HepG2 (cell line): ENCODE results near the gene MPP7. TPM values are rescaled to one million over a fixed set of nuclear protein-coding genes. Genes with fewer than 3 reads are reported as not detected.

Experiments
- ATAC-seq: fragments of 200-7000 bp; cut with Tn5 transposase; 3 replicates; pipeline ENCODE4 v1.9.1; 2020; ENCODE audit warnings: mild to moderate bottlenecking, moderate library complexity
- BruUV-seq: library from RNA; stranded (reverse); fragments of 400-500 nt; replicated peaks from 2 replicates; lab custom pipeline; 2021; lab: Mats Ljungman, UMichigan
- CTCF ChIA-PET: fragments of 300-600 bp; formaldehyde crosslinking; extraction: SDS; loops from one replicate; lab custom pipeline; 2021; ENCODE audit warnings: low total read pairs, inconsistent platforms, low intra/inter-chr PET ratio; lab: Yijun Ruan, JAX
- POLR2A ChIA-PET: fragments of 350-600 bp; sonication (Branson Sonifier 250); formaldehyde crosslinking; loops from one replicate; lab custom pipeline; 2020; ENCODE audit warnings: antibody characterized with exemption, inconsistent platforms; lab: Yijun Ruan, JAX
- DNase-seq: peaks from one replicate; pipeline ENCODE4 v3.0.0-alpha.2; 2015; ENCODE audit warnings: low spot score
- FAIRE-seq: peaks from 3 replicates; lab custom pipeline; 2011; peaks lifted over from hg19 to GRCh38; lab: Jason Lieb, UNC
- H2AFZ ChIP-seq: one replicate; pipeline ENCODE4 v1.6.1; 2011; ENCODE audit warnings: low read length, inconsistent platforms
- H3K27ac ChIP-seq: fragments of 300-600 bp; 3 replicates; pipeline ENCODE4 v1.8.0; 2011; ENCODE audit warnings: mixed run types, mild to moderate bottlenecking, mixed read lengths, low read length, inconsistent platforms; ENCODE audit not compliant: insufficient read depth; ENCODE audit errors: extremely low read length
- H3K27me3 ChIP-seq, 2 experiments: fragments of 200-600 bp in 1 of 2; 2 replicates in 1 of 2; 3 replicates in 1 of 2; pipeline versions ENCODE4 v1.6.0 to v1.8.0; 2011; ENCODE audit warnings: low read length in 2 of 2, mild to moderate bottlenecking in 2 of 2, moderate library complexity in 2 of 2, inconsistent platforms in 1 of 2; ENCODE audit not compliant: insufficient read depth in 2 of 2, control insufficient read depth in 1 of 2
- H3K36me3 ChIP-seq, 2 experiments: fragments of 200-600 bp in 1 of 2; replicated peaks in 1 of 2; 2 replicates in 1 of 2; 3 replicates in 1 of 2; pipeline versions ENCODE4 v1.5.1 to v1.8.0; 2011; ENCODE audit warnings: low read length in 2 of 2, inconsistent platforms in 1 of 2; ENCODE audit not compliant: insufficient read depth in 2 of 2, control insufficient read depth in 1 of 2
- H3K4me1 ChIP-seq: 2 replicates; pipeline ENCODE4 v1.5.1; 2012; ENCODE audit warnings: low read length, inconsistent platforms; ENCODE audit not compliant: insufficient read depth
- H3K4me2 ChIP-seq: 2 replicates; pipeline ENCODE4 v1.6.0; 2011; ENCODE audit warnings: low read depth, low read length, inconsistent platforms
- H3K4me3 ChIP-seq, 3 experiments: fragments of 200-600 bp in 1 of 3; sonication (generic), shearing (Covaris generic) in 1 of 3; replicated peaks in 1 of 3; 2 replicates each; pipeline ENCODE4 v1.5.1; 2011 to 2016; ENCODE audit warnings: low read length in 3 of 3, inconsistent platforms in 2 of 3, low read depth in 2 of 3, mild to moderate bottlenecking in 2 of 3, control low read depth in 1 of 3, mixed read lengths in 1 of 3; ENCODE audit not compliant: insufficient read depth in 1 of 3
- H3K79me2 ChIP-seq: one replicate; pipeline ENCODE4 v1.6.1; 2011; ENCODE audit warnings: low read length, inconsistent platforms; ENCODE audit not compliant: insufficient read depth
- H3K9ac ChIP-seq: 2 replicates; pipeline ENCODE4 v1.6.0; 2011; ENCODE audit warnings: mild to moderate bottlenecking, low read depth, low read length, inconsistent platforms; ENCODE audit not compliant: insufficient read depth
- H3K9me3 ChIP-seq: 2 replicates; pipeline ENCODE4 v1.5.1; 2012; ENCODE audit warnings: mild to moderate bottlenecking, low read length
- H4K20me1 ChIP-seq: 2 replicates; pipeline ENCODE4 v1.6.0; 2011; ENCODE audit warnings: inconsistent platforms, mild to moderate bottlenecking, low read length, moderate library complexity; ENCODE audit not compliant: insufficient read depth
- CBX1 ChIP-seq: IDR thresholded peaks from one replicate; pipeline ENCODE4 v1.6.1; 2016; ENCODE audit warnings: antibody characterized with exemption, low read depth
- CEBPB ChIP-seq: IDR thresholded peaks from 2 replicates; pipeline ENCODE4 v1.6.1; 2011; ENCODE audit warnings: low read depth, low read length, improper control_type of control experiment, borderline replicate concordance
- CENPX ChIP-seq: sonication (generic); formaldehyde crosslinking; IDR thresholded peaks from 2 replicates; pipeline ENCODE4 v1.9.0; 2021; ENCODE audit warnings: mild to moderate bottlenecking, missing genetic modification reagents, moderate library complexity
- HMG20A ChIP-seq: IDR thresholded peaks from 2 replicates; pipeline ENCODE4 v1.6.1; 2016; ENCODE audit warnings: borderline replicate concordance
- ISX ChIP-seq: sonication (generic); formaldehyde crosslinking; conservative IDR thresholded peaks from 2 replicates; pipeline ENCODE4 v1.5.0; 2020; ENCODE audit warnings: missing genetic modification reagents
- MTF2 ChIP-seq: sonication (generic); formaldehyde crosslinking; IDR thresholded peaks from 2 replicates; pipeline ENCODE4 v1.5.0; 2020; ENCODE audit warnings: missing genetic modification reagents, borderline replicate concordance
- NONO ChIP-seq, 2 experiments: fragments of 450-650 bp in 1 of 2; sonication (generic) in 1 of 2; formaldehyde crosslinking in 1 of 2; IDR thresholded peaks in 1 of 2; conservative IDR thresholded peaks in 1 of 2; 2 replicates each; pipeline versions ENCODE4 v1.6.1 to v1.8.0; 2017 to 2022; ENCODE audit warnings: mild to moderate bottlenecking in 1 of 2, missing genetic modification reagents in 1 of 2, moderate library complexity in 1 of 2
- PRMT3 ChIP-seq: sonication (generic); formaldehyde crosslinking; IDR thresholded peaks from 2 replicates; pipeline ENCODE4 v1.8.1; 2022; ENCODE audit warnings: low read depth, mild to moderate bottlenecking, moderate library complexity, missing genetic modification reagents, borderline replicate concordance
- RBAK ChIP-seq: sonication (generic); formaldehyde crosslinking; IDR thresholded peaks from 2 replicates; pipeline ENCODE4 v1.5.1; 2020; ENCODE audit warnings: mild to moderate bottlenecking, missing genetic modification reagents
- RXRB ChIP-seq: IDR thresholded peaks from 2 replicates; pipeline ENCODE4 v1.6.1; 2016; ENCODE audit warnings: borderline replicate concordance, missing genetic modification reagents, missing compliant biosample characterization
- THAP11 ChIP-seq: IDR thresholded peaks from 2 replicates; pipeline ENCODE4 v1.6.1; 2016; ENCODE audit warnings: missing biosample characterization, missing genetic modification reagents
- ZNF263 ChIP-seq: sonication (generic); formaldehyde crosslinking; IDR thresholded peaks from 2 replicates; pipeline ENCODE4 v1.4.0; 2020; ENCODE audit warnings: missing genetic modification reagents
- ZNF274 ChIP-seq: sonication (generic); formaldehyde crosslinking; IDR thresholded peaks from 2 replicates; pipeline ENCODE4 v1.5.1; 2020; ENCODE audit warnings: mild to moderate bottlenecking, missing genetic modification reagents
- ZNF556 ChIP-seq: sonication (generic); formaldehyde crosslinking; IDR thresholded peaks from 2 replicates; pipeline ENCODE4 v1.4.0; 2020; ENCODE audit warnings: mild to moderate bottlenecking, missing genetic modification reagents, borderline replicate concordance
- ZNF75D ChIP-seq: sonication (generic); formaldehyde crosslinking; IDR thresholded peaks from 2 replicates; pipeline ENCODE4 v1.8.1; 2023; ENCODE audit warnings: missing genetic modification reagents, mild to moderate bottlenecking, borderline replicate concordance
- WGBS: methylation state at CpG from one replicate; pipeline ENCODE4 v1.1.6; 2017; ENCODE audit warnings: low lambda C conversion rate; 5-methylcytosine and 5-hydroxymethylcytosine counted together
- in situ Hi-C: cut with HindIII; loops from 2 replicates; pipeline ENCODE4 v1.10.0; 2017; ENCODE audit warnings: low pct_unique_long_range_greater_than_20kb; ENCODE audit not compliant: extremely low pct_ligation_motif_present
- intact Hi-C: fragments of 100-400 bp; cut with micrococcal nuclease; formaldehyde crosslinking; loops from one replicate; pipeline ENCODE4 v1.10.0; 2022; ENCODE audit not compliant: unreplicated experiment
- polyA plus RNA-seq, 8 experiments: library from polyadenylated mRNA; depleted of rRNA in 3 of 8; stranded (reverse) in 7 of 8; unstranded in 1 of 8; fragments of >200 nt; fragmentation: Illumina TruSeq in 4 of 8; extraction: Trizol in 4 of 8; gene quantifications; 2 replicates each; pipeline versions ENCODE4 v1.2.1 to v1.2.3, GENCODE V29; 2011 to 2016; ENCODE audit warnings: low read depth in 4 of 8, missing spikeins in 1 of 8, mixed read lengths in 1 of 8; ENCODE audit not compliant: insufficient read depth in 1 of 8
- total RNA-seq, 5 experiments: library from RNA; depleted of rRNA; stranded (reverse); fragments of >200 nt; fragmentation: Illumina TruSeq; extraction: Trizol; gene quantifications; 2 replicates each; pipeline ENCODE4 v1.2.3, GENCODE V29; 2016; ENCODE audit warnings: low read depth in 1 of 5
- TF ChIP-seq, protein P1 (sequence below), 2 experiments: sonication (generic) in 1 of 2; formaldehyde crosslinking in 1 of 2; IDR thresholded peaks; 2 replicates each; pipeline versions ENCODE4 v1.5.1 to v1.6.1; 2011 to 2020; ENCODE audit warnings: borderline replicate concordance in 1 of 2, low read depth in 1 of 2, low read length in 1 of 2, mild to moderate bottlenecking in 1 of 2, missing genetic modification reagents in 1 of 2, moderate library complexity in 1 of 2
- TF ChIP-seq, protein P2 (sequence below): IDR thresholded peaks from 2 replicates; pipeline ENCODE4 v1.6.1; 2016; ENCODE audit warnings: missing biosample characterization, missing genetic modification reagents, low read depth
- TF ChIP-seq, protein P3 (sequence below): IDR thresholded peaks from 2 replicates; pipeline ENCODE4 v1.6.1; 2016

MPP7 gene
- total and polyA plus RNA-seq, 2 of the 13 experiments (the other 11 are each of a cell fraction or from before 2014, with no cell fraction given), result 6.8 to 16.4 TPM

DNA sequence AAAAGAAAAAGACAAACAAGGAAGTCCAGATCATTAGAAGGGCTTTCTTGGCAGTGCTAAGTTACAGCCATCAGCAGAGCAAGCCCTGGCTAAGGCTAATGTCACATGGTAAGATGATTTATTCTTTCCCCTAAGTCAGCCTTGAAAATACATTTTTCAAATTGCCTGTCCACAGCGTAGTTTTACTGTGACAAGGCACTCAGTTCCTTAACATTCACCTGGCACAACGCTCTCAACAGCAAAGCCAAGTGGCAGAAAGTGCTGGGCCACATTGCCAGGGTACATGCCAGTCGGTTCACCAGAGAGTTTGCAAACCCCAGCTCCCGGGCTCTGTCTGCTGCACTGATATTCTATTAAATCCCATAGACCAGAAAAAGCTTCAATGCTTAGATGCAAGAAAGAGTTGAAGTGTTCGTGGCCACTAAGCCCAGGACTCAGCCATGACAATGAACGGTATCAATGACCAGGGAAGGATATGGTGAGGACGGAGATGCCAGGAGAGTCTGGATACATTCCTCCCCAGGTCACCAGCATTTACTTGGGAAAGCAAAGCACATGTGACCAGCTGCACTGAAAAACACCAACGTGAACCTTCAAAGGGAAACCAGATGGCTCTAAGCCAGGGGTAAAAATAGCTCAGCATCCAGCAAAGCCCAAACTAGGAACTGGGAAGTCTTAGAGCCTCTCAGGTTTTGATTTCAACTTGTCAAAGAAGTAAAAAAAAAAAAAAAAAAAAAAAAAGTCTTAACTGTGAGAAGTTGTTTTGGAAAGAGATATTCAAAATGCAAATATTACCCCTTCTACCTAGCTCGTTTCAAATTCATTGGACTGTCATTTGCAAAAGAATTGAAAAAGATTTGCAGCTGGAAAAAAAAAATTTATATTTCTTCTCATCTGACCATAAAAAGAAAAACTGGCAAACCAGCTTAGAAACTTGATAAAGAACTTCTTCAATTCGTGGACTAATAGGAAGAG, 23.9 kb upstream of the MPP7 start:
- H3K27me3 ChIP-seq, result no peaks in the 10 kb centered on the region
- H3K9ac ChIP-seq, result no peak overlapping the region
- H4K20me1 ChIP-seq, result no peaks in the 10 kb centered on the region
- peak overlapping the region; percentile 64 for H3K4me2 ChIP-seq
- no peaks in the 10 kb centered on the region for H3K79me2 ChIP-seq
- H2AFZ ChIP-seq, result peak overlapping the region; percentile 23
- no TSS peak for BruUV-seq
- POLR2A ChIA-PET, result interaction anchor here (1.3 kb wide), 1 partner anchor 24 kb away, joined by 3 read pairs; the partner anchor contains the start of gene MPP7
- no peak for FAIRE-seq
- peak; percentile 52 for ATAC-seq
- peak; percentile 23 for DNase-seq
- H3K4me3 ChIP-seq, result no peak overlapping the region
- no peaks in the 10 kb centered on the region for H3K36me3 ChIP-seq
- in situ Hi-C loops, result no loop called here
- H3K9me3 ChIP-seq, result no peaks in the 10 kb centered on the region
- 19% methylated on average over 10 of the region's 10 CpGs for WGBS
- H3K27ac ChIP-seq, result no peak overlapping the region
- intact Hi-C loops, result no loop called here
- CTCF ChIA-PET, result no interaction called here
- peaks cover 15% of the 10 kb centered on the region for H3K4me1 ChIP-seq
- TF ChIP-seq, protein P1, sequence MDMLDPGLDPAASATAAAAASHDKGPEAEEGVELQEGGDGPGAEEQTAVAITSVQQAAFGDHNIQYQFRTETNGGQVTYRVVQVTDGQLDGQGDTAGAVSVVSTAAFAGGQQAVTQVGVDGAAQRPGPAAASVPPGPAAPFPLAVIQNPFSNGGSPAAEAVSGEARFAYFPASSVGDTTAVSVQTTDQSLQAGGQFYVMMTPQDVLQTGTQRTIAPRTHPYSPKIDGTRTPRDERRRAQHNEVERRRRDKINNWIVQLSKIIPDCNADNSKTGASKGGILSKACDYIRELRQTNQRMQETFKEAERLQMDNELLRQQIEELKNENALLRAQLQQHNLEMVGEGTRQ (IDR thresholded peaks at IDR 0.05; ENCODE audit: low read depth, low read length), result 0 out of 2 replicates have a peak, but pooled peaks have one; percentile 17
- TF ChIP-seq, protein P1 (CRISPR knock-in tag; IDR thresholded peaks at IDR 0.05; ENCODE audit: borderline replicate concordance), result no peak
- TF ChIP-seq ZNF75D (CRISPR knock-in tag), result no peak
- no peak for TF ChIP-seq THAP11 (CRISPR knock-in tag)
- TF ChIP-seq NONO (IDR thresholded peaks at IDR 0.05), result no peak
- TF ChIP-seq NONO (CRISPR knock-in tag; conservative IDR thresholded peaks at IDR 0.05), result no peak
- no peak for TF ChIP-seq CBX1
- no peak for TF ChIP-seq ZNF274 (CRISPR knock-in tag)
- no peak for TF ChIP-seq ZNF263 (CRISPR knock-in tag)
- TF ChIP-seq ISX (CRISPR knock-in tag), result no peak
- TF ChIP-seq, protein P2, sequence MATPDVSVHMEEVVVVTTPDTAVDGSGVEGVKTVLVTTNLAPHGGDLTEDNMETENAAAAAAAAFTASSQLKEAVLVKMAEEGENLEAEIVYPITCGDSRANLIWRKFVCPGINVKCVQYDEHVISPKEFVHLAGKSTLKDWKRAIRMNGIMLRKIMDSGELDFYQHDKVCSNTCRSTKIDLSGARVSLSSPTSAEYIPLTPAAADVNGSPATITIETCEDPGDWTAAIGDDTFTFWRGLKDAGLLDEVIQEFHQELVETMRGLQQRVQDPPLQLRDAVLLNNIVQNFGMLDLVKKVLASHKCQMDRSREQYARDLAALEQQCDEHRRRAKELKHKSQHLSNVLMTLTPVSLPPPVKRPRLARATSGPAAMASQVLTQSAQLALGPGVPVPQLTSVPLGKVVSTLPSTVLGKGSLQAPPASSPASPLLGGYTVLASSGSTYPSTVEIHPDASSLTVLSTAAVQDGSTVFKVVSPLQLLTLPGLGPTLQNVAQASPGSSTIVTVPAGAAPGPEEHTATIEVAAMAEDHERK (CRISPR knock-in tag), result no peak
- TF ChIP-seq MTF2 (CRISPR knock-in tag), result no peak
- TF ChIP-seq, protein P3, sequence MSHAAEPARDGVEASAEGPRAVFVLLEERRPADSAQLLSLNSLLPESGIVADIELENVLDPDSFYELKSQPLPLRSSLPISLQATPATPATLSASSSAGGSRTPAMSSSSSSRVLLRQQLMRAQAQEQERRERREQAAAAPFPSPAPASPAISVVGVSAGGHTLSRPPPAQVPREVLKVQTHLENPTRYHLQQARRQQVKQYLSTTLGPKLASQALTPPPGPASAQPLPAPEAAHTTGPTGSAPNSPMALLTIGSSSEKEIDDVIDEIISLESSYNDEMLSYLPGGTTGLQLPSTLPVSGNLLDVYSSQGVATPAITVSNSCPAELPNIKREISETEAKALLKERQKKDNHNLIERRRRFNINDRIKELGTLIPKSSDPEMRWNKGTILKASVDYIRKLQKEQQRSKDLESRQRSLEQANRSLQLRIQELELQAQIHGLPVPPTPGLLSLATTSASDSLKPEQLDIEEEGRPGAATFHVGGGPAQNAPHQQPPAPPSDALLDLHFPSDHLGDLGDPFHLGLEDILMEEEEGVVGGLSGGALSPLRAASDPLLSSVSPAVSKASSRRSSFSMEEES (CRISPR knock-in tag), result peak; percentile 47; the same call in 1 of the 2 replicates
- TF ChIP-seq CENPX (CRISPR knock-in tag), result no peak
- no peak for TF ChIP-seq PRMT3
- peak; percentile 30; the same call in 1 of the 2 replicates for TF ChIP-seq HMG20A
- TF ChIP-seq CEBPB, result no peak
- TF ChIP-seq RXRB, result 0 out of 2 replicates have a peak, but pooled peaks have one; percentile 10
- TF ChIP-seq ZNF556 (CRISPR knock-in tag), result no peak
- TF ChIP-seq RBAK (CRISPR knock-in tag), result no peak
